Tibial nerve (tissue), 4 donors: ENCODE measurements around the gene BAG5.

Experiments
- EP300 ChIP-seq, 2 donors: sonication (generic); formaldehyde crosslinking; IDR thresholded peaks; one replicate each; pipeline ENCODE4 v1.6.1; 2017; ENCODE audit warnings: antibody characterized with exemption in 2 of 2, mild to moderate bottlenecking in 1 of 2
- POLR2A ChIP-seq, 2 donors: fragments of 450-650 bp; IDR thresholded peaks; one replicate each; pipeline ENCODE4 v1.6.1; 2017; ENCODE audit warnings: antibody characterized with exemption in 2 of 2, mild to moderate bottlenecking in 2 of 2, moderate library complexity in 2 of 2
- TF ChIP-seq, protein P1 (sequence below), 5 experiments: fragments of 200-600 bp in 3 of 5; fragments of 450-650 bp in 2 of 5; sonication (generic) in 3 of 5; IDR thresholded peaks; one replicate each; pipeline ENCODE4 v1.5.1; 2016 to 2019; ENCODE audit warnings: antibody characterized with exemption in 5 of 5, mild to moderate bottlenecking in 3 of 5, moderate library complexity in 2 of 5

DNA sequence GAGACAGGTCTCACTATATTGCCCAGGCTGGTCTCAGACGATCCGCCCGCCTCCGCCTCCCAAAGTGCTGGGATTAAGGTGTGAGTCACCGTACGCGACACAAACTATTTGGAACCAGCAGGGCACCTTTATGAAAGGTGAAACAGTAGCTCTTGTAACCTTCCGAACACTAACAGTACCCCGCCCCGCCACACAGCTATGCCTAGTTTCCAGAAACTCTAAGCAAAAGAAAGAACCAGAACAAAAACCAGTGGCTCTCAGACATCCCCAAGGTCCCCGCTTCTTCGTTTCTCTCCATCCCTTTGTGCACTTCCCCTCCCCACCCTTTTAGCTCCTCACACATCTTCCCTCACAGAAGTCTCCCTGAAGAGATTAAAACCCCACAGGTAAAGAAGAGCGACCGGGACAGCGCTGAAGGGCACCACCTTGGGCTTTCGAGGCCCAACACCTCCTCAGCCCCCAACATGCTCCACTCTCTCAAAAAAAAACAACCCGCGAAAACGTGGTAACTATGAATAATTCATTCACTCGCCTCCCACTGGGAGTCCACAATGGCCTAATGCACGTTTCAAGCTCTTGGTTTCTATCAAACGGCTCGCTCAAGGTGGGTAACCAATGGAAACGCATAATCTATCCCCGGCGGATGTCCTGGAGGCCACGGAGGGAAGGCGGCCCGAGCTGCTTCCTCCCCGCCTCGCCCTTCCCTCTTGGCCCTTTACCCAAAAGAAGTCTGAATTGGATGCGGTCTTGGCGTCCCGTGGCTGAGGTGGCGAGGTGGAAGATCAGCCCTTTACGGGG lies 877 bp downstream of the BAG5 start:
- TF ChIP-seq, protein P1, sequence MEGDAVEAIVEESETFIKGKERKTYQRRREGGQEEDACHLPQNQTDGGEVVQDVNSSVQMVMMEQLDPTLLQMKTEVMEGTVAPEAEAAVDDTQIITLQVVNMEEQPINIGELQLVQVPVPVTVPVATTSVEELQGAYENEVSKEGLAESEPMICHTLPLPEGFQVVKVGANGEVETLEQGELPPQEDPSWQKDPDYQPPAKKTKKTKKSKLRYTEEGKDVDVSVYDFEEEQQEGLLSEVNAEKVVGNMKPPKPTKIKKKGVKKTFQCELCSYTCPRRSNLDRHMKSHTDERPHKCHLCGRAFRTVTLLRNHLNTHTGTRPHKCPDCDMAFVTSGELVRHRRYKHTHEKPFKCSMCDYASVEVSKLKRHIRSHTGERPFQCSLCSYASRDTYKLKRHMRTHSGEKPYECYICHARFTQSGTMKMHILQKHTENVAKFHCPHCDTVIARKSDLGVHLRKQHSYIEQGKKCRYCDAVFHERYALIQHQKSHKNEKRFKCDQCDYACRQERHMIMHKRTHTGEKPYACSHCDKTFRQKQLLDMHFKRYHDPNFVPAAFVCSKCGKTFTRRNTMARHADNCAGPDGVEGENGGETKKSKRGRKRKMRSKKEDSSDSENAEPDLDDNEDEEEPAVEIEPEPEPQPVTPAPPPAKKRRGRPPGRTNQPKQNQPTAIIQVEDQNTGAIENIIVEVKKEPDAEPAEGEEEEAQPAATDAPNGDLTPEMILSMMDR (IDR thresholded peaks at IDR 0.05): no peak
- no peak for TF ChIP-seq POLR2A (IDR thresholded peaks at IDR 0.05)
- no peak for TF ChIP-seq EP300 (IDR thresholded peaks at IDR 0.05)
